Medulla oblongata (tissue), 1 donor: ENCODE measurements around the gene MTURN.
A peak's percentile ranks its signal among the peaks of the same experiment; 100 is the strongest.
"Not testable (repeated sequence)": the region's sequence is repeated elsewhere in the genome, so short reads cannot be mapped to it uniquely, and the experiment has no call there.

ENCODE experiments used
- DNase-seq: peaks from one replicate; pipeline ENCODE4 v3.0.0-alpha.2; 2015; ENCODE audit errors: extremely low spot score

Gene MTURN

DNA sequence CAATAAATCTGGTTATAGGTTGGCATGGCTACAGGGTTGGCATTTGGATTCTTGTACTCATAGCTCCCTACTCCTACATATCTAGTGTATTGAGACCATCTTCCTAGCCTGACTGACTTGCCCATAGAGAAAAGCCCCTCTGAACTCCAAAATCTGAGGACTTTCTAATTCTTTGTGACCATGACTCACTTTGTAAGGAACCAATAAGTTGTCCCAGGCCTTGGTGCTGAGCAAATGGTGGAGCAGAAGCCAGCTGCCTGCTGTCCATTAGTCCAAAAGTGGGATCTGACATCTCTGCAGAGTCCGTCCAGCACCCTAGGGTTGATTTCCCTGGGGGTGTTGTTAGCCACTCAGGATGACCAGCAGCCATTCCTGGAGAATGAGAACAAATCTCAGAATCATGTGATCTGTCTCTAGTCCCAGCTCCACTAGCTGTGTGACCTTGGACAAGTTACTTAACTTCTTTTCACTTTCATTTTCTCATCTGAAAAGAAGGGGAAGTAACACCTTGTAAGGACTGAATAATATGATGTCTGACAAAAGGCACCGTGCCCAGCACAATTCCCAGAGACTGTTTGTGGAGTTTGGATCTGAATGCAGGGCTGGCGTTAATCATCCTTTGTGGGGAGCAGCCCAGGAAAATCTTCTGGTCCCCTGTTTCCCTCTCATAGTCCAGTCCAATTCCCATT is 44.1 kb downstream of the MTURN start:
- DNase-seq, result no peak

DNA sequence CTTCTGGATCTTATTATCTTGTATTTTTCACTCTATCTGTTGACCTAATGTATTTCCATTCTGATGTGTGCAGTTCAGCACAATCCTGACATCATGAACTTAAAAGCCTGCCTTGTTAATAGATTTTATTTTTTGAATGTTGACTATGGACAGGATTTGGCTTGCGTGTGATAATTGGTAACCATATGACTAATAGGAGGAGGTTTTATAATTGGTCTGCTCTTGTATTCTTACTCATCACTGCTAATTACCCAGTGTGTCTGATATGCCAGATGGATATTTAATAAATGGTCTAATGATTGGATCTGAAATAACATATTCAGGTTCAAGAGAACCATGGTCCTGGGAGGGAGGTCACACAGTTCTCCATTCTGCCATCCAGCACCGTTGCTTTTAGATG is 45.9 kb downstream of the MTURN start:
- no peak for DNase-seq

DNA sequence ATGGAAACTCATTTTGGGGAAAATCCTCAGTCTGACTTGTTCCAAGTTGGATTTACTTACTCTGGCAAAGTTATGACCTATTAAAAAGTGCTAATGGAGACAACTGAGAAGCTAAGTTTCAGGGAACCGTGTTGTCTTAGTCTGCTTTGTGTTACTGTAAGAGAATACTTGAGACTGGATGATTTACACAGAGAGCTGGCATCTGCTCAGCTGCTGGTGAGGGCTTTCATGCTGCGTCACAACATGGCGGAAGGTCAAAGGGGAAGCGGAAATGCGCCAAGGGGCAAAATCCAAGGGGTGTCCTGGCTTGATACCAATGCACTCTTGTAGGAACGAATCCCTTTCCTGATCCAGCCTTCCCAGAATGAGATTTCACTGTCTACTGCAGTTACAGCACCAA is 46.4 kb downstream of the MTURN start:
- DNase-seq, result no peak

DNA sequence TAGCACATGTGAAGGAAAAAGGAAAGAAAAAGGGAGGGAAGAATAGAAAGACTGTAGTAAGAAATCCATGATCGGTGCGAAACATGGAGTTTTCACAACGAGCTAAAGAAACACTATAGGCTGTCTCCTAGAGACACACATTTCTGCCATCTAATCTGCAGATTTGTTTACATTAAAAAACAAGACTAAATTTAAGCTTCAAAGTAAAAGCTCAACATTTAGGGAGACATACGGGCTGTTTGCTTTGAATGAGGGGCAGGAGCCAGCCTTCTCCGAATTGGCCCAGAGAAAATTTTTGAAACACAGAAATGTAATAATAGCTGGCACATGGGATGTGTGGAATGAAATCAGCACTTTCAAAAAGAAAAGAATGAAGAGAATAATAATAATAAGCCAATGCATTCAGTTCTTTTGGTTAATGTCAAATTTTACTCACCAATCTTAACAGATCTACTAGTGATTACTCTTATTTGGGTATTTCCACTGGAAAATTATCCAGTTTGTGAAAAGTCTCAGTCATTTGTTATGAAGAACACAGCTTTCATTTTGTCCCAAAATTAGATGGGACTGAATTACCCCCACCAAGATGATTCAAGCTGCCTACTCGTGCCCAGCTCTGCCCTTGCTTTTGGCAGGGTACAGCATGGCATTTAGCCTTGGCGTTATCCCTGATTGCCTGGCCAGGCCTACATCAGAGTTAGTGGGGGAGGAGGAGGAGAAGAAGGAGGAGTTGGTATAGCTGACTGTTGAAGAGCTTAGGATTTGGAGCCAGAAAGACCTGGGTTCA is 47.1 kb downstream of the MTURN start:
- peak; percentile 65 for DNase-seq

DNA sequence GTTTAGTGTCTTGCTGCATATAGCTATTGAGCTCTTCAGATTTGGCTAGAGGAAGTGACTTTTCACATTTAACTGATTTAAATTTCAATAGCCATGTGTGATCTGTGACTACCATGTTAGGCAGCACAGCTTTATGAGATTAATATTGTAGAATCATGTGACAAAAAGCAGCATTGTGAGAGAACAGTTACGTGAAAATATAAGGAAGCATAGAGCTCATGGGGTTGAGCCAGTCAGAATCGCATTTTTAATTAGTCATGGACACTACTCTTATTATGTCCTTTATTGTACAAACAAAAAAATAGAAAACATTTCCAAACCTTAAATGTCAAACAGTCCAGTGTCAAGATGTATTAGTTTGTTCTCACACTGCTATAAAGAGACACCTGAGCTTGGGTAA is 48.0 kb downstream of the MTURN start:
- no peak for DNase-seq

DNA sequence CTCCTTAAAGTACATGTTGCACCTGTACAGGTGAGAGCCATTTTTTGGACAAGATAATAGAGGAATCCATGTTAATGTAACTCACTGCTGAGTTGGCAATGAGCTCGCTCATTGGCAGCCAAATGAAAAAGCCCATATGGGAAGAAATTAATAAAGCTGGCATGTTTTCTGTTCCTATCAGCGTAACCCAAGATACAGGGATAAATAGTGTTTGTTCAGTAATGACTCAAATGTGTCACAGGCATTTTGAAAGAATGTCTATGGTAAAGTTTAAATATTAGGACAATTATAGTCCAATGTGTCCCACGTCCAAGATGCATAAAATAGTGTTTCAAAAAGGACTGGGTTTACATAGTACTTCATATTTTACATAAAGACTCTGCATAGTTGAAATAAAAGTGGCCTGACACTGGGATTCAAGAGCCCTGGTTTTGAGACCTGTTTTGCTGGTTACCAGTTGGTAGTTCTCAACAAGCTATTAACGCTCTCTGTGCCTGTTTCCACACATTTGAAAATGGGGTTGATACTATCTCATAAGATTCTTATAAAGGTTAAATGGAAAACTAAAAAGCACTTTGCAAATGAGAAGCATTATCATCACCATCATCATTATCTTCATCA is 49.1 kb downstream of the MTURN start:
- DNase-seq, result no peak

DNA sequence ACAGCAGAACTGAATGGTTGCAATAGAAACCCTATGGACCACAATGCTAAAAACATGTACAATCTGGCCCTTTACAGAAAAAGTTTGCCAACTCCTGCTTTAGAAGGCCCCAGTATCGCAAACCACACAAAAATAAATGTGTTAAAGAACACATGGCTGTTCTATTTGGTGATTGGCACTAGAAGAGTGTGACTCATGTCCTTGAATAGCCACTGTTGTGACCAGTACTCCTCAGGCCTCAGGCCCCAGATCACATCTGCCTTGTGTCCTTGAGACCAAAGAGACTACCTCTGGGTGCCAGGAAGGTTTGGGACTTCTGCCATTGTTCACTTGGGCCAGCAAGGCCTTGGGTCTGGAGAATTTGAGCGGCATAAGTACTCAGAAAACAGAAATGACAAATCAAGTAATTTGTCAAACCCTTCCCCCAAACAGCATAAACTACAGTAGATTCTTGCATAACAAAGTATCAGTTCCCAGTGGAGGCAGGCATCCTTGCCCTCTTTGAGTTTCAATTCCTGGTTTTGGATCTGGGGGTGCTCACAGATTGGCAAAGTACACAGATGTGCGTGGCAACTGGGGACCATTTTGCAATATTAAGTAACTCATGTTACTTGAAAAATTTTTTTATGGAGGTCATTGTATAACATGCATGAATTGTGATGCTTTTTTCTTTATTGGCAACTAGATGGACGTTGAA is 50.2 kb downstream of the MTURN start:
- peak; percentile 87 for DNase-seq

DNA sequence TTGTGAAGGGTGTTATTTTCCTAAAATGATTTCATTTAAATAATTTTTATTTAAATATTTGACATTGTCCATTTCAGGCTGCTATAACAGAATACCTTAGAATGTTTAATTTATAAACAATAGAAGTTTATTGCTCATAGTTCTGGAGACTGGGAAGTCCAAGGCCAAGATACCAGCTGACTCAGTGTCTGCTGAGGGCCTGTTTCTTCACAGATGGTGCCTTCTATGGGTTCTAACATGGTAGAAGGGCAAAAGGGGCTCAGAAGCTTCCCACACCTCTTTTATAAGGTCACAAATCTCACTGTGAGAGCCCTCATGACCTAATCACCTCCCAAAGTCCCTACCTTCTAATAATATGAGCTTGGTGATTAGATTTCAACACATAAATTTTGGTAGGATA is 50.7 kb downstream of the MTURN start:
- DNase-seq, result no peak

DNA sequence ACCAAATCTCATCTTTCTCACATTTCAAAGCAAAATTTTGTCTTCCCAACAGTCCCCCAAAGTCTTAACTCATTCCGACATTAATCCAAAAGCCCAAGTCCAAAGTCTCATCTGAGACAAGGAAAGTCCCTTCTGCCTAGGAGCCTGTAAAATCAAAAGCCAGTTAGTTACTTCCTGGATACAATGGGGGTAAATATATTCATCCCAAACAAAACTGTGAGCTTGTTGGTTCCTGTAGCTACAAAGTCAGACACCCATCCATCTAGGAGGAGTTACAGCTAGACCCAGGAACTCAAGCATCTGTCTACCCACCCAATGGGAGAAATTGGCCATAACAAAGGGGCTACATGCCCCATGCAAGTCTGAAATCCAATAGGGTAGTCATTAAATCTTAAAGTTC is 51.9 kb downstream of the MTURN start:
- no peak for DNase-seq

DNA sequence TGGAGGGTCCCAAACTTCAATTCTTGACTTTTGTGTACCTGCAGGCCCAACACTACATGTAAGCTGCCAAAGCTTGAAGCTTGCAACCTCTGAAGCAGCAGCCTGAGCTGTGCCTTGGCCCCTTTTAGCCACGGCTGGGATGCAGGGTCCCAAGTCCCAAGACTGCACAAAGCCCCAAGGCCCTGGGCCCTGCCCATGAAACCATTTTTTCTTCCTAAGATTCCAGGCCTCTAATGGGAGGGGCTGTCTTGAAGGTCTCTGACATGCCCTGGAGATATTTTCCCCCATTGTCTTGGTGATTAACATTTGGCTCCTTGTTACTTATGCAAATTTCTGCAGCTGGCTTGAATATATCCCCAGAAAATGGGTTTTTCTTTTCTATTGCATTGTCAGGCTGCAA is 52.7 kb downstream of the MTURN start:
- DNase-seq, result no peak

DNA sequence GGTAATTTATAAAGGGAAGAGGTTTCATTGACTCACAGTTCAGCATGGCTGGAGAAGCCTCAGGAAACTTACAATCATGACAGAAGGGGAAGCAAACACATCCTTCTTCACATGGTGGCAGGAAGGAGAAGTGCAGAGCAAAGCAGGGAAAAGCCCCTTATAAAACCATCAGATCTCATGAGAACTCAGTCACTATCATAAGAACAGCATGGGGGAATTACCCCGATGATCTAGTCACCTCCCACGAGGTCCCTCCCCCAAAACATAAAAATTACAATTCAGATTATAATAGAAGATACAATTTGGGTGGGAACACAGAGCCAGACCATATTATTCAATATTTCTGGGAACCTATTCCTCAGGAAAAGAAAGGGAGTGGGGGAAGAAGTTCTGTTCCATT is 53.6 kb downstream of the MTURN start:
- DNase-seq, result not testable (repeated sequence)

DNA sequence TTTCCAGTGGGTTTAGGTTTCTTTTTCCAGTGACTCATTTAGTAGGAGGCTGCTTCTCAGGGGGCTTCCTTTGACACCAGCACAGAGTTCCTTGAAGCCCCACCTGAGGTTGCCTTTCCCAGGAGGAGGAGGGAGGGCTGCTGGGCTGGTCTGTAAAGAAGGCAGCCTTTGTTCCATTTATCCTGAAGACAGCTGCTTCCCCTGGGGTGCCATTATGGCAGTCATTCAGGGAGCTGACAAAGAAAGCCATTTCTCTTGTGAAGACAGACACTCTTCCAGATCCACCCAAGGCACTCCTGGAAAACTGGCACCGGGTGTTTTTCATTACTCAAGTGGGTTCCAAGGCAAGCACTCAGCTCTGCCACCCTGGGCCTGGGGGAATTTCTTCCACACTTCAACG is 54.0 kb downstream of the MTURN start:
- no peak for DNase-seq

DNA sequence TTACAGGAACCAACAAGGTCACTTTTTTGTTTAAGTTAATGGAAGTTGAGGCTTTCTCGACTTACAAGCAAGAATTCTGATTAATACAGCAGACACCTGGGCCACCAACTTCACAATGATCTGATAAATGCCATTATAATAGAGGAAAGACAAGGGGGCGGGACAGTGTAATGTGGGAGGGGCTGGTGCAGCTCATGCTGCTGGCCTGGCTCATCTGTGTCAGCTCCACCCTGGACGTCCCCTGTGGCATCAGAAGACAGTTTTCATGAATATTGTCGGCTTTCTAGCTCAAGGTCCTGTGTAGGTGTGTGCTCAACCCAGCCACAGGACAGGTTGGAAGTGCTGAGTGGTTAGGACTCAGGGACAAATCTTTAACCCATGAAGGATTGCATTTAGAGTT is 57.0 kb downstream of the MTURN start:
- no peak for DNase-seq

DNA sequence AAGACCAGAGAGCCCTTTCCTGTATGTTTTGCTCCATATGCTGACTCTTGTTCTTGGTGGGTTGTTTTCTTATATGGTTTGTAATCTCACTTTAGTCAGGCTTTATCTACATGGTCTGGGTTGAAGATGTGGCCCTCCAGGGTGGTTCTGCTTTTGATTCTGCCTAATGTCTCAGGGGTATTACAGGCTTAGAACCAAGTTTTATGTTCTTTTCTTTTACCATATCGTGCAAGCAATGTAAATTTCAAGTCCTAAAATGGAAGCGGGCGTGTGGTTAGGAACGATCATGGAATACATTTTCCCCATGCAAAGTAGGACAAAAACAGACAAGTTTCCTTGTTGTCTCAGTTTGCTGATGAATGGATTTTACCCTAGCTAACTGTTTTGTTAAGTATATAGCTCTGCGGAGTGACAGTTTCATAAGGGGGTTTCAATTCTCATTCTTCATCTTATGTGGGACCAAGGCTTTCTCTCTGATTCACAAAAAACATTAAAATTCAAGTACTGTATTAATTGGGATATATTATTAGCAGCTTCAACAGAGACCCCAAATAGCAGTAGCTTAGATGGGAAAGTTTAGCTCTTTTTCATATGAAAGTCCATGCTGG is 58.7 kb downstream of the MTURN start:
- DNase-seq, result no peak

DNA sequence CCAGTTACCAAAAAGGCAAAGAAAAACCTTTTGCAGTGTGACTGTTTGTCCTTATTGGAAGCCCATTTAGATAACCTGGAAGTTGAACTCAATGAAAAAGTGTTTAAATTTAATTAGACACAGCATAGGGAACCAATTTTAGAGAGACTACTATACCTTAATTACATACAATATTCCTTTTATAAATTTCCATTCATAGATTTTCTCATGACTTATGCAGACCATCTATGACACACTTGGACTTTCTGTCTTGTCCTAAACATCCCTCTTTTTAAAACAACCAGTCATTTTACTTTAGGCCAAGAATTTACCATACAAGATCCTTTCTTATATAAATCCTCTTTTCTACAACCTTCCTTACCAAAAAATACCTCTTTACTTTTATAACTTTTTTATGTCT is 61.6 kb downstream of the MTURN start:
- DNase-seq, result no peak

DNA sequence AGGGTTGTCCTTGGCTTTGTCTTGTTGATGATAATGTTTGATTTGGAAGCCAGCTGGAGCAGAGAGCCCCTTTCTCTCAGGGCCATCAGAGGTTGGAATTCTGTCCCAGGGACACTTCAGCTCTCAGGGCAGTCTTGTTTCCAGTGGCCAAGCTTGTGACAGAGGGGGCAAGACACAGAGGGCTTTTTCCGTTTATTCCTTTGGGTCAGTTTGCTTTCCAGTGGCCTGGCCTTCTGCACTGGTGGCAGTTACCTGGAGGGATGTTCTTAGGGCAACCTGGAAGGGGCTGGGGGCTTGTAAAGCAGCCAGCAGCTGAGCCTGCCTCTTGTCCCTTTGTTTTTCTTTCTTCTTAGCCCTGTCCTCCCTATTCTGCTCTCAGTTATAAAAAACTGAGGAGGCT is 62.7 kb downstream of the MTURN start:
- no peak for DNase-seq

DNA sequence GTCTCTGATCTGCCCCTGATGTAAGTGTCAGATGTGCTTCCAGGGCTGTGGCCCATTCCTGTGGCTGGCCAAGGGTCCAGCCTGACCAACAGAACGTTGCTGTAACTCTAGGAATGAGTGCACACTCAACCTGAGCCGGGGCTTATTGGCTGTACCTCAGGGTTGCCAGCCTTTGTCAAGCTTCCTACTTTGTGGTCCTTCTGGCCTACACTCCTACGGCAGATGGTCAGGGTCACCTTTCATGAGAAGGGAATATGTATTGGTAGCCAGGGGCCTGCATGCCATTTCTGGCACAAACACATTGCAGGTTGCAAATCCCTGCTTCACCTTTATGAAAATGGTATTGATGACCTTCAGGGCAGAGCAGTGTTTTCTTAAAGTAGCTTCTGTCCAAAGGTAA is 64.5 kb downstream of the MTURN start:
- no peak for DNase-seq

DNA sequence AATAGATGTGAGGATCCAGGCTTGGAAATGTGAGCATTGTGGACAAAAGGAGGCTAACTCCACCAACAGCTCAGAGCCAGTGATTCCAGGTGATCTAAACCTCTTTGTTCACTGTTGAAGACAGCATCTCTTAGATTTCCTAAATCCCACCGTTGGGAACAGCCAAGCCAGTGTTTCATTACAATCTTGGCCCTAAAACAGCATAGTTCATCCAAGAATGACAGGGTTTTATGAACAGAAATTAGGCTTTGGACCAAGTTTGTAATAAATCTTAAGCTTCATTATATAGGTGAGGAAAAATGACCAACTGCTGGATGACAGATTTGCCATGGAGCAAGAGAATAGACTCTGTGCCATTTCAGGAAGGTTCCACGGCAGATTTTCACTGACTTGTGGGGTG is 65.8 kb downstream of the MTURN start:
- DNase-seq, result no peak

DNA sequence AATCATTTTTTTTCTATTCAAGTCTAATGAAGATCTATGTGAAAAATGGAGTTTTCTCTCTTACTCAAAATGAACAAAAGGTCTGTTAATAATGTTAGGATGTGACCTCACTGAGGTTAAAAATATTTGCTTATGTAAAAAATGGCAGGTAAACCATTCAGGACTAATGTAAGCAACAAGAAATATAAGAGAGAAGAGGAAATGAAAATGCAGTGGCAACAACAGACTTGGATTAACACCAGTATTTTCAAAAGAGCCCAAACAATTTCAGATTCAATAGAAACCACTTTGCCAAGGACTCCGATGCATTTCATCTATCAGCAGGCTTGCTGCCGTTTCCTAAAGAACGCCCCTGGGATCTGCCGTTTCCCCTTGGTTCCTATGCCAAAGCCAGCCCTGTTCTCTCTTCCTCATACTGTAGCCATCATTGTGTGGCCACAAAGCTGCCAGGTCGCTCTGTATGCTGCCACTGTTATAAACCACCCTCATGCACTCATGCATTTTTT is 66.4 kb downstream of the MTURN start:
- peak; percentile 67 for DNase-seq

DNA sequence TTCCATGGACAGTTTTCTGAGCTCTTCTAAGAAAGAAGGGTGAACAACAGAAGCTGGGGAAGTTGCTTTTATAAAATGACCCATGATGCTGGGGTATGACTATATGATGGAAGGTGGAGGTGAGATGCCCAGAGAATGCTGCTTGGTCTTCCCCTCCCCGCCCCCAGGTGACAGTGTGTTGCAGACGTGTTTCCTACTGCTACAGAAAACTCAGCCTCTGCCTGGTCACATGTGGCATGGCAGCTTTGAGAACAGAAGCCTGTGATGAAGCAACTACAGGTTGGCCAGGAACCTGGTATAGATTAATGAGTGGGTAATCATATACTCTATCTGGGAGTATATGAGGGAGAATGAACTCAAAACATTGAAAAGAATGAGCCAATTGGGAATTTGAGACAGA is 67.1 kb downstream of the MTURN start:
- no peak for DNase-seq

DNA sequence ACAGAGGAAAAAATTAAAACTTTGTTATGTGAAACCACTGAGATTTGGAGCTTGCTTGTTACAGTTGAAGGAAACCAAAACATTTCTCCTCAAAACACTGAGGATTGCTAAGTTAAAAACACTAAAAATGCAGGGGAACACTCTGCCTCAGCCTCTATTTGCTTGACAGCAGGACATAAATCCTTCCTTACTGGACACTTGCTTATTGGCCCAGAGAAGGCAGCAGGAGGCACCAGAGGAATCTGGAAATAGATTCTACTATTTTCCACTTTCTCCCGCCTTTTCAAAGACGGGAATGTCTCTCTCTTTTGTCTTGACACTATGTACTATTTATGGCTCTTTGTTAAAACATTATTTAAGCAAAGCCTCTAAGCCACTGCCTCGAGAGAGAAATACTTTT is 67.9 kb downstream of the MTURN start:
- DNase-seq, result no peak

DNA sequence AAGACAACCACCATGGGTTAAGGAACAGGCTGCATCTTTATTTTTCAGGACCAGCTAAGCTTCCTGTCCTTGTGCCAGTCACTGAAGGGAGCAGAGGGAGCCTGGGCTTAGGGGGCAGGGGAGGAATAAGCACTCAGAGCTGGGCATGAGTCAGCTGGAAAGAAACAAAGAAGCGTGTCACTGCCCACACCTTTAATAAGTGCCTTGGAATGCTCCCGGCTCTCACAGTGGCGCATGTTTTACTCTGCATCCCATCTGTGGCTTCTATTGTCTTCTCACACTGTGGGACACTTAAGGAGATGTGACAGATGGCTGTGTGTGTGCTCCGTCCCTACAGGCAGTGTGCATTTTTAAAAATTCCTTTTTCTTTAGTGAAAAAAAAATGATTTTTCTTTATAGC is 71.7 kb downstream of the MTURN start:
- DNase-seq, result no peak
